Prostate gland (tissue), 2 donors: ENCODE measurements around the gene SGCB. TPM values are rescaled to one million over a fixed set of nuclear protein-coding genes. Genes with fewer than 3 reads are reported as not detected.

Source experiments
- DNase-seq: peaks from one replicate; pipeline ENCODE4 v3.0.0-alpha.2; 2019; ENCODE audit warnings: low spot score
- H3K27ac ChIP-seq, 2 donors: fragments of 200-600 bp; sonication (generic); 2 replicates each; pipeline ENCODE4 v1.5.1; 2017 to 2019
- H3K27me3 ChIP-seq: fragments of 200-600 bp; sonication (generic); replicated peaks from 2 replicates; pipeline ENCODE4 v1.5.1; 2019; ENCODE audit not compliant: insufficient read depth
- H3K36me3 ChIP-seq, 2 donors: fragments of 200-600 bp; sonication (generic); 1 replicate in 1 of 2; 2 replicates in 1 of 2; pipeline versions ENCODE4 v1.5.1 to v1.8.1; 2017 to 2019
- H3K4me1 ChIP-seq: fragments of 200-600 bp; sonication (generic); replicated peaks from 2 replicates; pipeline ENCODE4 v1.5.1; 2019
- H3K4me3 ChIP-seq, 2 donors: fragments of 200-600 bp; sonication (generic); 2 replicates each; pipeline ENCODE4 v1.5.1; 2017 to 2019
- H3K9me3 ChIP-seq: fragments of 200-600 bp; sonication (generic); 2 replicates; pipeline ENCODE4 v1.5.1; 2017
- CTCF ChIP-seq, 4 experiments: fragments of 200-600 bp in 2 of 4; fragments of 450-650 bp in 2 of 4; sonication (generic) in 2 of 4; IDR thresholded peaks; 1 replicate in 3 of 4; 2 replicates in 1 of 4; pipeline ENCODE4 v1.5.1; 2016 to 2019; ENCODE audit warnings: antibody characterized with exemption in 4 of 4, mild to moderate bottlenecking in 2 of 4, moderate library complexity in 2 of 4
- POLR2A ChIP-seq: fragments of 450-650 bp; IDR thresholded peaks from one replicate; pipeline ENCODE4 v1.6.1; 2016; ENCODE audit warnings: antibody characterized with exemption, mild to moderate bottlenecking
- POLR2AphosphoS5 ChIP-seq: sonication (generic); formaldehyde crosslinking; IDR thresholded peaks from one replicate; pipeline ENCODE4 v1.6.1; 2017; ENCODE audit warnings: antibody characterized with exemption
- WGBS: methylation state at CpG from one replicate; pipeline ENCODE4 v1.1.5; 2018; 5-methylcytosine and 5-hydroxymethylcytosine counted together
- intact Hi-C: fragments of 100-400 bp; cut with DNase I; formaldehyde crosslinking; loops from one replicate; pipeline ENCODE4 v1.14.2; 2022
- total RNA-seq, 2 donors: library from RNA; depleted of rRNA; stranded (reverse); fragments of >200 nt; gene quantifications; one replicate each; pipeline ENCODE4 v1.1.0, GENCODE V29; 2016

SGCB gene
- total RNA-seq, 2 donors from 2014 or later, result 17.1 to 44.0 TPM

GRCh38 chr4:52004414-52004813, 33.7 kb downstream of the SGCB start:
- no peak for TF ChIP-seq POLR2AphosphoS5
- TF ChIP-seq POLR2A, result no peak
- no peak for TF ChIP-seq CTCF (IDR thresholded peaks at IDR 0.05)
- Histone ChIP-seq H3K4me3 (no peak overlapping the region), H3K27ac (no peak overlapping the region), H3K27me3 (no peaks in the 10 kb centered on the region), H3K36me3 (no peaks in the 10 kb centered on the region), H3K4me1 (no peaks in the 10 kb centered on the region), H3K9me3 (no peaks in the 10 kb centered on the region)
- intact Hi-C loops, result no loop called here
- DNase-seq, result no peak

- Histone ChIP-seq H3K27ac (no peak overlapping the region), H3K4me1 (no peaks in the 10 kb centered on the region), H3K4me3 (no peak overlapping the region), H3K36me3 (no peaks in the 10 kb centered on the region), H3K9me3 (no peaks in the 10 kb centered on the region), H3K27me3 (no peaks in the 10 kb centered on the region)
- WGBS, result 70% methylated on average over 2 of the region's 2 CpGs
- no peak for DNase-seq
- TF ChIP-seq POLR2AphosphoS5, result no peak
- no peak for TF ChIP-seq CTCF (IDR thresholded peaks at IDR 0.05)
- TF ChIP-seq POLR2A, result no peak
- intact Hi-C loops, result no loop called here
These were observed 36.5 kb downstream of the SGCB start for GRCh38 chr4:52001616-52002015.

- no peak for DNase-seq
- Histone ChIP-seq H3K4me3 (no peak overlapping the region), H3K27ac (no peak overlapping the region), H3K4me1 (no peaks in the 10 kb centered on the region), H3K36me3 (no peaks in the 10 kb centered on the region), H3K9me3 (no peaks in the 10 kb centered on the region), H3K27me3 (no peaks in the 10 kb centered on the region)
- intact Hi-C loops, result no loop called here
- 77% methylated on average over 5 of the region's 5 CpGs for WGBS
- TF ChIP-seq POLR2A (no peak), CTCF (IDR thresholded peaks at IDR 0.05) (no peak), POLR2AphosphoS5 (no peak)
These were observed 38.8 kb downstream of the SGCB start for GRCh38 chr4:51999250-51999649.

GRCh38 chr4:51998837-51999236, 39.3 kb downstream of the SGCB start:
- intact Hi-C loops, result no loop called here
- TF ChIP-seq POLR2A, result no peak
- no peak for TF ChIP-seq POLR2AphosphoS5
- TF ChIP-seq CTCF (IDR thresholded peaks at IDR 0.05), result no peak

GRCh38 chr4:51997647-51998046, 40.5 kb downstream of the SGCB start:
- Histone ChIP-seq H3K9me3 (no peaks in the 10 kb centered on the region), H3K36me3 (no peaks in the 10 kb centered on the region), H3K27ac (no peak overlapping the region), H3K4me3 (no peak overlapping the region), H3K4me1 (no peaks in the 10 kb centered on the region), H3K27me3 (no peaks in the 10 kb centered on the region)
- no peak for DNase-seq
- TF ChIP-seq CTCF (IDR thresholded peaks at IDR 0.05) (no peak), POLR2A (no peak), POLR2AphosphoS5 (no peak)
- intact Hi-C loops, result no loop called here

More at GRCh38 chr4:51998837-51999236, 39.3 kb downstream of the SGCB start:
- no peak overlapping the region for H3K27ac ChIP-seq
- H3K36me3 ChIP-seq, result no peaks in the 10 kb centered on the region
- H3K4me3 ChIP-seq, result no peak overlapping the region
- no peak for DNase-seq
- no peaks in the 10 kb centered on the region for H3K9me3 ChIP-seq
- no peaks in the 10 kb centered on the region for H3K4me1 ChIP-seq
- no peaks in the 10 kb centered on the region for H3K27me3 ChIP-seq
